ENCODE data around the gene CAPNS2. TPM values are rescaled to one million over a fixed set of nuclear protein-coding genes. Genes with fewer than 3 reads are reported as not detected.

Gene CAPNS2
- total RNA-seq, 1 experiment from 2014 or later = not detected

GRCh38 chr16:55576384-55576783 is 9.9 kb downstream of the CAPNS2 start:
- intact Hi-C loops (cut with micrococcal nuclease; ENCODE audit: unreplicated experiment) = no loop called here
- H3K9me3 ChIP-seq = no peaks in the 10 kb centered on the region
- Mint-ChIP-seq H3K27ac (ENCODE audit: unreplicated experiment) (no peak overlapping the region), H3K4me3 (ENCODE audit: unreplicated experiment) (no peak overlapping the region), H3K9me3 (ENCODE audit: unreplicated experiment) (no peaks in the 10 kb centered on the region), H3K4me1 (ENCODE audit: low read depth, unreplicated experiment) (no peaks in the 10 kb centered on the region), H3K36me3 (ENCODE audit: insufficient read depth, unreplicated experiment) (no peaks in the 10 kb centered on the region), H3K27me3 (ENCODE audit: insufficient read depth, unreplicated experiment) (no peaks in the 10 kb centered on the region)
- ChIA-PET POLR2A (no interaction called here), CTCF (no interaction called here)
- TF ChIP-seq, protein P1, sequence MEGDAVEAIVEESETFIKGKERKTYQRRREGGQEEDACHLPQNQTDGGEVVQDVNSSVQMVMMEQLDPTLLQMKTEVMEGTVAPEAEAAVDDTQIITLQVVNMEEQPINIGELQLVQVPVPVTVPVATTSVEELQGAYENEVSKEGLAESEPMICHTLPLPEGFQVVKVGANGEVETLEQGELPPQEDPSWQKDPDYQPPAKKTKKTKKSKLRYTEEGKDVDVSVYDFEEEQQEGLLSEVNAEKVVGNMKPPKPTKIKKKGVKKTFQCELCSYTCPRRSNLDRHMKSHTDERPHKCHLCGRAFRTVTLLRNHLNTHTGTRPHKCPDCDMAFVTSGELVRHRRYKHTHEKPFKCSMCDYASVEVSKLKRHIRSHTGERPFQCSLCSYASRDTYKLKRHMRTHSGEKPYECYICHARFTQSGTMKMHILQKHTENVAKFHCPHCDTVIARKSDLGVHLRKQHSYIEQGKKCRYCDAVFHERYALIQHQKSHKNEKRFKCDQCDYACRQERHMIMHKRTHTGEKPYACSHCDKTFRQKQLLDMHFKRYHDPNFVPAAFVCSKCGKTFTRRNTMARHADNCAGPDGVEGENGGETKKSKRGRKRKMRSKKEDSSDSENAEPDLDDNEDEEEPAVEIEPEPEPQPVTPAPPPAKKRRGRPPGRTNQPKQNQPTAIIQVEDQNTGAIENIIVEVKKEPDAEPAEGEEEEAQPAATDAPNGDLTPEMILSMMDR (IDR thresholded peaks at IDR 0.05; ENCODE audit: insufficient read depth in 1 of 2, low read depth in 1 of 2, low read length in 1 of 2, severe bottlenecking in 1 of 2, unreplicated experiment in 1 of 2) = no peak
- no peaks in the 10 kb centered on the region for H3K27me3 ChIP-seq (replicated peaks; ENCODE audit: control insufficient read depth, insufficient read depth, low read length)
- H3K36me3 ChIP-seq (ENCODE audit: control insufficient read depth, insufficient read depth, low read length) = no peaks in the 10 kb centered on the region; the same call in 1 of the 2 replicates
- no peak overlapping the region for H3K4me3 ChIP-seq (ENCODE audit: low read depth, low read length)
- DNase-seq = no peak
- BruUV-seq (replicated peaks) = no TSS peak
- no peaks in the 10 kb centered on the region for H3K4me1 ChIP-seq

DNA sequence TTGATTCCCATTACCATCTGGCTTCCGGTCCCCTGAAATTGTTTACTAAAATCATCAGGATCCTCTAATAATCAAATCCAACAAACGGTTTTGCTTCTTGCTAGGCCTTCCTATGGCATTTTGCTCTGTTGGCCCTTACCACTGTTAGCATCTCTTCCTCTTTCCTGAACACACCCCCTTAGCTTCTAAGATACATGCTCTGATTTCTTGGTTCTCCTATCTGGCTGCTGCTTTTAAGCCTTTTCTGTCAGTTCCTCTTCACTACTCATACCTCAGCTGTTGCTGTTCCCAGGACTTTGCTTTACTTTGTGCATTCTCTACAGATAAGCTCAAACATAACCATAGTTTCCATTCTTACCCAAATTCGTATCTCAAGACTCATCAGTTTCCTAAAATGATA is 11.4 kb downstream of the CAPNS2 start:
- Histone ChIP-seq H3K27me3 (replicated peaks; ENCODE audit: control insufficient read depth, insufficient read depth, low read length) (no peaks in the 10 kb centered on the region), H3K36me3 (ENCODE audit: control insufficient read depth, insufficient read depth, low read length) (no peaks in the 10 kb centered on the region; the same call in 1 of the 2 replicates), H3K4me1 (no peaks in the 10 kb centered on the region), H3K9me3 (no peaks in the 10 kb centered on the region), H3K4me3 (ENCODE audit: low read depth, low read length) (no peak overlapping the region)
- Mint-ChIP-seq H3K36me3 (ENCODE audit: insufficient read depth, unreplicated experiment) (no peaks in the 10 kb centered on the region), H3K27me3 (ENCODE audit: insufficient read depth, unreplicated experiment) (no peaks in the 10 kb centered on the region), H3K27ac (ENCODE audit: unreplicated experiment) (no peak overlapping the region), H3K4me1 (ENCODE audit: low read depth, unreplicated experiment) (no peaks in the 10 kb centered on the region), H3K9me3 (ENCODE audit: unreplicated experiment) (no peaks in the 10 kb centered on the region), H3K4me3 (ENCODE audit: unreplicated experiment) (no peak overlapping the region)
- no peak for DNase-seq
- ChIA-PET POLR2A (no interaction called here), CTCF (no interaction called here)
- BruUV-seq (replicated peaks) = no TSS peak
- intact Hi-C loops (cut with micrococcal nuclease; ENCODE audit: unreplicated experiment) = no loop called here
- TF ChIP-seq, protein P1 (IDR thresholded peaks at IDR 0.05; ENCODE audit: insufficient read depth in 1 of 2, low read depth in 1 of 2, low read length in 1 of 2, severe bottlenecking in 1 of 2, unreplicated experiment in 1 of 2) = no peak

- H3K4me1 ChIP-seq = no peaks in the 10 kb centered on the region
- no peak overlapping the region for H3K4me3 ChIP-seq (ENCODE audit: low read depth, low read length)
- TF ChIP-seq, protein P1 (IDR thresholded peaks at IDR 0.05; ENCODE audit: insufficient read depth in 1 of 2, low read depth in 1 of 2, low read length in 1 of 2, severe bottlenecking in 1 of 2, unreplicated experiment in 1 of 2) = no peak
- Mint-ChIP-seq H3K27ac (ENCODE audit: unreplicated experiment) (no peak overlapping the region), H3K27me3 (ENCODE audit: insufficient read depth, unreplicated experiment) (peaks cover 2% of the 10 kb centered on the region), H3K4me3 (ENCODE audit: unreplicated experiment) (no peak overlapping the region), H3K4me1 (ENCODE audit: low read depth, unreplicated experiment) (no peaks in the 10 kb centered on the region), H3K9me3 (ENCODE audit: unreplicated experiment) (no peaks in the 10 kb centered on the region), H3K36me3 (ENCODE audit: insufficient read depth, unreplicated experiment) (no peaks in the 10 kb centered on the region)
- ChIA-PET POLR2A (no interaction called here), CTCF (no interaction called here)
- H3K9me3 ChIP-seq = no peaks in the 10 kb centered on the region
- H3K27me3 ChIP-seq (replicated peaks; ENCODE audit: control insufficient read depth, insufficient read depth, low read length) = no peaks in the 10 kb centered on the region
- intact Hi-C loops (cut with micrococcal nuclease; ENCODE audit: unreplicated experiment) = no loop called here
- DNase-seq = no peak
- no peaks in the 10 kb centered on the region for H3K36me3 ChIP-seq (ENCODE audit: control insufficient read depth, insufficient read depth, low read length)
- no TSS peak for BruUV-seq (replicated peaks)
Observed at GRCh38 chr16:55585631-55586030, 19.1 kb downstream of the CAPNS2 start.

All from Caco-2 (cell line).